CD14-positive monocyte (primary cell): ENCODE data around the gene MCF2L2. TPM values are rescaled to one million over a fixed set of nuclear protein-coding genes. Genes with fewer than 3 reads are reported as not detected.

ENCODE experiments used
- DNase-seq, 3 donors: peaks; one replicate each; pipeline ENCODE4 v3.0.0-alpha.2; 2011 to 2022
- H2AFZ ChIP-seq: 2 replicates; pipeline ENCODE4 v1.6.0; 2012; ENCODE audit warnings: mild to moderate bottlenecking, low read depth, low read length, inconsistent platforms; ENCODE audit not compliant: insufficient read depth, poor library complexity, severe bottlenecking
- H3K27ac ChIP-seq, 2 donors: 1 replicate in 1 of 2; 2 replicates in 1 of 2; pipeline ENCODE4 v1.5.1; 2012 to 2013; ENCODE audit warnings: low read length in 2 of 2, control low read depth in 1 of 2, inconsistent platforms in 1 of 2, low read depth in 1 of 2, mild to moderate bottlenecking in 1 of 2
- H3K27me3 ChIP-seq, 2 donors: one replicate each; pipeline versions ENCODE4 v1.6.0 to v1.6.1; 2011 to 2013; ENCODE audit warnings: low read length in 2 of 2; ENCODE audit not compliant: control insufficient read depth in 2 of 2, insufficient read depth in 2 of 2
- H3K36me3 ChIP-seq, 2 donors: replicated peaks in 1 of 2; 1 replicate in 1 of 2; 2 replicates in 1 of 2; pipeline versions ENCODE4 v1.5.1 to v1.6.1; 2012 to 2013; ENCODE audit warnings: low read length in 2 of 2, control low read depth in 1 of 2, inconsistent platforms in 1 of 2, mild to moderate bottlenecking in 1 of 2; ENCODE audit not compliant: insufficient read depth in 2 of 2, control insufficient read depth in 1 of 2
- H3K4me1 ChIP-seq, 2 donors: 1 replicate in 1 of 2; 2 replicates in 1 of 2; pipeline versions ENCODE4 v1.5.1 to v1.6.1; 2012 to 2013; ENCODE audit warnings: low read length in 2 of 2, control low read depth in 1 of 2, inconsistent platforms in 1 of 2, mild to moderate bottlenecking in 1 of 2, moderate library complexity in 1 of 2; ENCODE audit not compliant: insufficient read depth in 2 of 2, control insufficient read depth in 1 of 2
- H3K4me2 ChIP-seq: replicated peaks from 2 replicates; pipeline ENCODE3; 2012; ENCODE audit warnings: low read length, moderate library complexity, mild to moderate bottlenecking; ENCODE audit not compliant: poor library complexity, severe bottlenecking; ENCODE audit errors: extremely low read depth
- H3K4me3 ChIP-seq, 3 experiments: fragments of 200-600 bp in 1 of 3; sonication (generic) in 1 of 3; replicated peaks in 1 of 3; 1 replicate in 2 of 3; 2 replicates in 1 of 3; pipeline ENCODE4 v1.5.1; 2011 to 2013; ENCODE audit warnings: low read length in 3 of 3, mild to moderate bottlenecking in 3 of 3, control low read depth in 2 of 3, low read depth in 2 of 3, inconsistent platforms in 1 of 3, moderate library complexity in 1 of 3
- H3K79me2 ChIP-seq: 2 replicates; pipeline ENCODE4 v1.6.0; 2012; ENCODE audit warnings: mild to moderate bottlenecking, control low read depth, inconsistent platforms, low read length, moderate library complexity; ENCODE audit not compliant: insufficient read depth
- H3K9ac ChIP-seq: 2 replicates; pipeline ENCODE4 v1.6.0; 2017; ENCODE audit warnings: low read length, mild to moderate bottlenecking; ENCODE audit not compliant: insufficient read depth, poor library complexity, severe bottlenecking
- H3K9me3 ChIP-seq, 2 donors: replicated peaks in 1 of 2; 1 replicate in 1 of 2; 2 replicates in 1 of 2; pipeline versions ENCODE4 v1.5.1 to v1.6.1; 2012 to 2013; ENCODE audit warnings: low read length in 2 of 2, control low read depth in 1 of 2; ENCODE audit not compliant: control insufficient read depth in 1 of 2, insufficient read depth in 1 of 2
- H4K20me1 ChIP-seq: 2 replicates; pipeline ENCODE4 v1.6.0; 2012; ENCODE audit warnings: mild to moderate bottlenecking, low read length, control low read depth, moderate library complexity; ENCODE audit not compliant: insufficient read depth
- H3K27ac Mint-ChIP-seq, 7 donors: one replicate each; pipeline ENCODE4 v1.8.0; 2020; ENCODE audit warnings: mild to moderate bottlenecking in 7 of 7, mixed read lengths in 7 of 7, moderate library complexity in 6 of 7, inconsistent platforms in 2 of 7
- H3K27me3 Mint-ChIP-seq, 3 donors: one replicate each; pipeline ENCODE4 v1.8.0; 2021 to 2022; ENCODE audit warnings: low read depth in 3 of 3, mild to moderate bottlenecking in 3 of 3, mixed read lengths in 3 of 3, moderate library complexity in 3 of 3, inconsistent platforms in 1 of 3
- H3K36me3 Mint-ChIP-seq, 2 donors: one replicate each; pipeline ENCODE4 v1.8.0; 2020; ENCODE audit warnings: mixed read lengths in 2 of 2, inconsistent platforms in 1 of 2, mild to moderate bottlenecking in 1 of 2
- H3K4me1 Mint-ChIP-seq: one replicate; pipeline ENCODE4 v1.8.0; 2020; ENCODE audit warnings: mild to moderate bottlenecking, mixed read lengths
- H3K4me3 Mint-ChIP-seq, 2 donors: one replicate each; pipeline ENCODE4 v1.8.0; 2020; ENCODE audit warnings: mild to moderate bottlenecking in 2 of 2, mixed read lengths in 2 of 2, moderate library complexity in 1 of 2
- H3K9me3 Mint-ChIP-seq, 7 donors: one replicate each; pipeline ENCODE4 v1.8.0; 2020 to 2022; ENCODE audit warnings: mixed read lengths in 7 of 7, mild to moderate bottlenecking in 6 of 7, moderate library complexity in 6 of 7, inconsistent platforms in 2 of 7
- WGBS: methylation state at CpG from one replicate; pipeline ENCODE4 v1.1.5; 2013; ENCODE audit warnings: missing lambda C conversion rate; ENCODE audit not compliant: insufficient coverage; 5-methylcytosine and 5-hydroxymethylcytosine counted together
- intact Hi-C, 2 donors: fragments of 100-400 bp; cut with micrococcal nuclease; formaldehyde crosslinking; loops; one replicate each; pipeline versions ENCODE4 v1.15.0 to v1.15.1; 2023
- polyA plus RNA-seq, 3 donors: library from polyadenylated mRNA; depleted of rRNA in 1 of 3; unstranded in 2 of 3; stranded (reverse) in 1 of 3; fragments of 300-500 nt in 2 of 3; fragments of >200 nt in 1 of 3; fragmentation: Illumina TruSeq in 2 of 3; gene quantifications; 1 replicate in 2 of 3; 2 replicates in 1 of 3; pipeline ENCODE4 v1.2.3, GENCODE V29; 2012 to 2021
- TF ChIP-seq, protein P1 (sequence below): fragments of 200-600 bp; IDR thresholded peaks from one replicate; pipeline ENCODE4 v1.8.0; 2022; ENCODE audit warnings: antibody characterized with exemption, mild to moderate bottlenecking

The MCF2L2 gene
- polyA plus RNA-seq, 3 donors = 0.01 to 0.13 TPM; not detected in 1

DNA sequence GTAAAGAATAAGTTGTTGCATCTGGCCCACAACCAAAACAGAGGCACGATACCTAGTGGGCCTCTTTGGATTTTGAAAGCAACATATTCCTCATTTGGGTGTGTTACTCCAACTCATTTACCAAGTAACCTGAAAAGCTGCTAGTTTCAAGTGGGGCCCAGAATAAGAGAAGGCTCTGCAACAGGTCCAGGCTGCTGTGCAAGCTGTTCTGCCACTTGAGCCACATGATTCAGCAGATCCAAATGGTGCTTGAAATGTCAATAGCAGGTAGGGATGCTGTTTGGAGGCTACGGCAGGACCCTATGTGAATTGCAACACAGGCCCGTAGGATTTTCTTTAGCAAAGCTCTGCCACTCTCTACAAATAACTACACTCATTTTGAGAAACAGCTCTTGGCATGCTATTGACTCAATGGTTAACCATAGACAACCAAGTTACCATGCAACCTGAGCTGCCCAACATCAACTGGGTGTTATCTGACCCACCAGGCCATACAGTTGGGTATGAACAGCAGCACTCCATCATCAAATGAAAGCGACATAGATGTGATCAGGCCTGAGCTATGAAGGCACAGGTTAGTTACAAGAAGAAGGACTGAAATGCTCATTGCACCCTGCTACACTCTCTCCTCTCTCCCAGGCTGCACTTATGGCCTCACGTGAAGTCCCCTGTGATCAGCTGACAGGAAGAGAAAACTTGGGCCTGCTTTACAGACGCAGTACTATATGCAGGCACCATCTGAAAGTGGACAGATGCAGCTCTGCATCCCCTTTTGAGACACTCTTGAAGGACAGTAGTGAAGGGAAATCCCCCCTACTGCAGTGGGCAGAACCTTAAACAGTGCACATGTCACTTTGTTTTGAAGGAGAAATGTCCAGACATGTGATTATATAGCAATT is 9.5 kb upstream of the MCF2L2 start:
- no peak overlapping the region for H2AFZ ChIP-seq
- H3K9ac ChIP-seq = no peak overlapping the region

DNA sequence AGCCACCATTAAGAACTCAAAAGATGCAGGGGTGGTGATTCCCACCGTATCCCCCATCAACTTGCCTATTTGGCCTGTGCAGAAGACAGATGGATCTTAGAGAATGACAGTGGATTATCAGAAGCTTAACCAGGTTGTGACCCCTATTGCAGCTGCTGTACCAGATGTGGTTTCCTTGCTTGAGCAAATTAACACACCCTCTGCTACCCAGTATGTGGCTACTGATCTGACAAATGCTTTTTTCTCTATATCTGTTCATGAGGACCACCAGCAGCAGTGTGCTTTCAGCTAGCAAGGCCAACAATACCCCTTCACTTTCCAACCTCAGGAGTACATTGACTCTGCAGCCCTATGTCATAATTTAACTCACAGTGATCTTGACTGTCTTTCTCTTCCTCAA is 8.6 kb upstream of the MCF2L2 start:
- Histone ChIP-seq H3K9ac (no peak overlapping the region), H3K4me2 (no peak overlapping the region), H3K27me3 (peaks cover 0 to 2% of the 10 kb centered on the region in 2 donors), H3K79me2 (no peaks in the 10 kb centered on the region), H3K27ac (no peak overlapping the region), H4K20me1 (no peaks in the 10 kb centered on the region), H3K4me1 (peaks cover 10 to 27% of the 10 kb centered on the region in 2 donors), H3K9me3 (no peaks in the 10 kb centered on the region), H3K4me3 (no peak overlapping the region), H2AFZ (no peak overlapping the region), H3K36me3 (no peaks in the 10 kb centered on the region)
- H3K4me3 Mint-ChIP-seq = no peak overlapping the region
- H3K4me1 Mint-ChIP-seq = peaks cover 35% of the 10 kb centered on the region
- intact Hi-C loops = no loop called here
- DNase-seq = no peak
- peaks cover 0 to 8% (median 0%) of the 10 kb centered on the region in 7 donors for H3K9me3 Mint-ChIP-seq
- H3K27ac Mint-ChIP-seq = no peak overlapping the region
- WGBS = no CpG with 5 or more reads among the region's 1 CpG
- peaks cover 3 to 10% (median 9%) of the 10 kb centered on the region in 3 donors for H3K27me3 Mint-ChIP-seq
- H3K36me3 Mint-ChIP-seq = no peaks in the 10 kb centered on the region
- TF ChIP-seq, protein P1, sequence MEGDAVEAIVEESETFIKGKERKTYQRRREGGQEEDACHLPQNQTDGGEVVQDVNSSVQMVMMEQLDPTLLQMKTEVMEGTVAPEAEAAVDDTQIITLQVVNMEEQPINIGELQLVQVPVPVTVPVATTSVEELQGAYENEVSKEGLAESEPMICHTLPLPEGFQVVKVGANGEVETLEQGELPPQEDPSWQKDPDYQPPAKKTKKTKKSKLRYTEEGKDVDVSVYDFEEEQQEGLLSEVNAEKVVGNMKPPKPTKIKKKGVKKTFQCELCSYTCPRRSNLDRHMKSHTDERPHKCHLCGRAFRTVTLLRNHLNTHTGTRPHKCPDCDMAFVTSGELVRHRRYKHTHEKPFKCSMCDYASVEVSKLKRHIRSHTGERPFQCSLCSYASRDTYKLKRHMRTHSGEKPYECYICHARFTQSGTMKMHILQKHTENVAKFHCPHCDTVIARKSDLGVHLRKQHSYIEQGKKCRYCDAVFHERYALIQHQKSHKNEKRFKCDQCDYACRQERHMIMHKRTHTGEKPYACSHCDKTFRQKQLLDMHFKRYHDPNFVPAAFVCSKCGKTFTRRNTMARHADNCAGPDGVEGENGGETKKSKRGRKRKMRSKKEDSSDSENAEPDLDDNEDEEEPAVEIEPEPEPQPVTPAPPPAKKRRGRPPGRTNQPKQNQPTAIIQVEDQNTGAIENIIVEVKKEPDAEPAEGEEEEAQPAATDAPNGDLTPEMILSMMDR = no peak

More for the DNA sequence above, 9.5 kb upstream of the MCF2L2 start:
- intact Hi-C loops = no loop called here
- Histone ChIP-seq H3K27ac (no peak overlapping the region), H3K36me3 (no peaks in the 10 kb centered on the region), H3K79me2 (no peaks in the 10 kb centered on the region), H3K4me2 (no peak overlapping the region), H4K20me1 (no peaks in the 10 kb centered on the region), H3K4me3 (no peak overlapping the region), H3K9me3 (peaks cover 0 to 1% of the 10 kb centered on the region in 2 donors), H3K27me3 (no peaks in the 10 kb centered on the region), H3K4me1 (peaks cover 10 to 27% of the 10 kb centered on the region in 2 donors)
- no peak overlapping the region for H3K4me3 Mint-ChIP-seq
- TF ChIP-seq, protein P1 = no peak
- no peak for DNase-seq
- H3K27me3 Mint-ChIP-seq = peaks cover 3 to 7% (median 6%) of the 10 kb centered on the region in 3 donors
- H3K4me1 Mint-ChIP-seq = peaks cover 35% of the 10 kb centered on the region
- no peaks in the 10 kb centered on the region for H3K36me3 Mint-ChIP-seq
- no peak overlapping the region for H3K27ac Mint-ChIP-seq
- peaks cover 0 to 11% (median 5%) of the 10 kb centered on the region in 7 donors for H3K9me3 Mint-ChIP-seq
- 100% methylated on average over 1 of the region's 6 CpGs for WGBS
